ENCODE data around the gene DNASE1L3. TPM values are rescaled to one million over a fixed set of nuclear protein-coding genes. Genes with fewer than 3 reads are reported as not detected.

DNASE1L3 gene
- total RNA-seq, 1 experiment from 2014 or later, result 0.27 TPM

- no peak overlapping the region for H3K27ac Mint-ChIP-seq (ENCODE audit: unreplicated experiment)
- H3K4me3 Mint-ChIP-seq (ENCODE audit: unreplicated experiment), result no peak overlapping the region
Observed at GRCh38 chr3:58188173-58188564, 22.6 kb downstream of the DNASE1L3 start.

GRCh38 chr3:58184982-58185360 is 25.8 kb downstream of the DNASE1L3 start:
- no TSS peak for BruUV-seq (replicated peaks)
- H3K27ac Mint-ChIP-seq (ENCODE audit: unreplicated experiment), result no peak overlapping the region
- no peak for TF ChIP-seq CTCF (IDR thresholded peaks at IDR 0.05; ENCODE audit: insufficient read depth in 1 of 2, low read depth in 1 of 2, low read length in 1 of 2, severe bottlenecking in 1 of 2, unreplicated experiment in 1 of 2)
- CTCF ChIA-PET, result no interaction called here
- H3K9me3 ChIP-seq, result no peaks in the 10 kb centered on the region
- POLR2A ChIA-PET, result no interaction called here
- H3K4me1 ChIP-seq, result peaks cover 6% of the 10 kb centered on the region
- H3K4me3 ChIP-seq (ENCODE audit: low read depth, low read length), result no peak overlapping the region
- H3K9me3 Mint-ChIP-seq (ENCODE audit: unreplicated experiment), result no peaks in the 10 kb centered on the region
- H3K4me1 Mint-ChIP-seq (ENCODE audit: low read depth, unreplicated experiment), result no peaks in the 10 kb centered on the region
- no peak overlapping the region for H3K4me3 Mint-ChIP-seq (ENCODE audit: unreplicated experiment)
- H3K27me3 ChIP-seq (replicated peaks; ENCODE audit: control insufficient read depth, insufficient read depth, low read length), result no peaks in the 10 kb centered on the region
- intact Hi-C loops (cut with micrococcal nuclease; ENCODE audit: unreplicated experiment), result no loop called here
- no peaks in the 10 kb centered on the region for H3K27me3 Mint-ChIP-seq (ENCODE audit: insufficient read depth, unreplicated experiment)
- H3K36me3 ChIP-seq (ENCODE audit: control insufficient read depth, insufficient read depth, low read length), result no peaks in the 10 kb centered on the region
- H3K36me3 Mint-ChIP-seq (ENCODE audit: insufficient read depth, unreplicated experiment), result peaks cover 15% of the 10 kb centered on the region
- no peak for DNase-seq

More at GRCh38 chr3:58188173-58188564, 22.6 kb downstream of the DNASE1L3 start:
- H3K9me3 Mint-ChIP-seq (ENCODE audit: unreplicated experiment), result no peaks in the 10 kb centered on the region
- no peak overlapping the region for H3K4me3 ChIP-seq (ENCODE audit: low read depth, low read length)
- no peak for DNase-seq
- peaks cover 8% of the 10 kb centered on the region for H3K4me1 ChIP-seq
- intact Hi-C loops (cut with micrococcal nuclease; ENCODE audit: unreplicated experiment), result no loop called here
- H3K27me3 Mint-ChIP-seq (ENCODE audit: insufficient read depth, unreplicated experiment), result no peaks in the 10 kb centered on the region
- no peaks in the 10 kb centered on the region for H3K36me3 Mint-ChIP-seq (ENCODE audit: insufficient read depth, unreplicated experiment)
- H3K36me3 ChIP-seq (ENCODE audit: control insufficient read depth, insufficient read depth, low read length), result no peaks in the 10 kb centered on the region
- H3K4me1 Mint-ChIP-seq (ENCODE audit: low read depth, unreplicated experiment), result peaks cover 11% of the 10 kb centered on the region
- H3K27me3 ChIP-seq (replicated peaks; ENCODE audit: control insufficient read depth, insufficient read depth, low read length), result no peaks in the 10 kb centered on the region
- ChIA-PET POLR2A (interaction anchor here (1.0 kb wide), 1 partner anchor 118 kb away, joined by 3 read pairs; the partner anchor contains the start of genes HTD2 and RPP14), CTCF (interaction anchor here (0.6 to 2.4 kb wide), 20 partner anchors 8 to 347 kb away, joined by 3 to 41 read pairs (median 4); partner anchors contain the start of genes FLNB, HTD2 and RPP14)
- H3K9me3 ChIP-seq, result no peaks in the 10 kb centered on the region
- TF ChIP-seq CTCF (IDR thresholded peaks at IDR 0.05; ENCODE audit: insufficient read depth in 1 of 2, low read depth in 1 of 2, low read length in 1 of 2, severe bottlenecking in 1 of 2, unreplicated experiment in 1 of 2), result no peak
- BruUV-seq (replicated peaks), result no TSS peak

- no peaks in the 10 kb centered on the region for H3K9me3 Mint-ChIP-seq (ENCODE audit: unreplicated experiment)
- TF ChIP-seq CTCF (IDR thresholded peaks at IDR 0.05; ENCODE audit: insufficient read depth in 1 of 2, low read depth in 1 of 2, low read length in 1 of 2, severe bottlenecking in 1 of 2, unreplicated experiment in 1 of 2), result no peak
- H3K36me3 Mint-ChIP-seq (ENCODE audit: insufficient read depth, unreplicated experiment), result peaks cover 15% of the 10 kb centered on the region
- ChIA-PET POLR2A (no interaction called here), CTCF (no interaction called here)
- Histone ChIP-seq H3K36me3 (ENCODE audit: control insufficient read depth, insufficient read depth, low read length) (no peaks in the 10 kb centered on the region), H3K4me3 (ENCODE audit: low read depth, low read length) (no peak overlapping the region), H3K27me3 (replicated peaks; ENCODE audit: control insufficient read depth, insufficient read depth, low read length) (no peaks in the 10 kb centered on the region), H3K9me3 (no peaks in the 10 kb centered on the region), H3K4me1 (peaks cover 6% of the 10 kb centered on the region)
- DNase-seq, result no peak
- H3K27ac Mint-ChIP-seq (ENCODE audit: unreplicated experiment), result no peak overlapping the region
- no TSS peak for BruUV-seq (replicated peaks)
- H3K27me3 Mint-ChIP-seq (ENCODE audit: insufficient read depth, unreplicated experiment), result no peaks in the 10 kb centered on the region
- H3K4me3 Mint-ChIP-seq (ENCODE audit: unreplicated experiment), result no peak overlapping the region
- intact Hi-C loops (cut with micrococcal nuclease; ENCODE audit: unreplicated experiment), result no loop called here
- H3K4me1 Mint-ChIP-seq (ENCODE audit: low read depth, unreplicated experiment), result no peaks in the 10 kb centered on the region
Observed at GRCh38 chr3:58184309-58184981, 26.3 kb downstream of the DNASE1L3 start.
